NCI-H510A treated with DMSO at 0.1 percent for 48 hours (cell line): ENCODE results near the gene EIF2S1.
"Not testable (repeated sequence)": the region's sequence is repeated elsewhere in the genome, so short reads cannot be mapped to it uniquely, and the experiment has no call there.

ENCODE experiments used
- DNase-seq: peaks from one replicate; lab custom pipeline; 2025; lab: John Stamatoyannopoulos, UW

Gene EIF2S1

DNA sequence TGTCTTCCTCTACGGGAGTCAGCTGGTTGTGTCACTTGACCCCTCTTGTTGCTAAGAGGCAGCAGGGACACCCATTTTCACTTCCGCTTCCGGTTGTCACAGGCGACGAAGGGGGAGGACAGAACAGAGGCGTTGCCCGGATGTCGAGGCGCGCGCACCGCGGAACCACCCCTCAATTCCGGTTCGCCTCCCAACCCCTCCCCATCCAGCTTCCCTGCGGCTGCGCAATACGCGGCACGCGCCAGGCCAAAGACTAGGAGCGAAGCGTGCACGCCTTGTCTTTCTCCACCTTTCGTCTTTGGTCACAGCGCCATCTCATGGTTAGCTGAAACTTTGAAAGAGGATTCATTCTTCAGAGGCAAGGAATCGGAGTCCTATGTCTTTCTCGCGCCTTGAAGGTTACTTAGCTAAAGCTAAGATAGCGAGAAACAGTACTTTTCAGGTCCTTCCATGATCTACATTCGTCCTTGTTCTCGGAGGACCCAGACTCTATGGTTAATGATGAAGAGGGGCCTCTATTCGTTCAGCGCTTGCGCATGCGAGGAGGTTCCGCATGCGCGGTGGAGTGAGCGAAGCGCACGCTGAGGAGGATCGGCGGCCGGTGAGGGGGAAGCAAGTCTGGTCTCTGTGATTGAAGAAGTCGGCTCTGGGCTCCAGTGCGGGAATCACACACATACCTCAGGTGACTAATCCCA is at the start of gene EIF2S1, which contains the start of gene ATP6V1D:
Gene EIF2S1, plus strand, starts transcription at position 554 of the 695 bp plus-strand sequence. CDS start 4,440 bp downstream, outside the sequence.
Gene ATP6V1D, minus strand, starts transcription at position 30 of the 695 bp plus-strand sequence. CDS start 106 bp downstream, outside the sequence.
- peak; percentile 97 for DNase-seq

DNA sequence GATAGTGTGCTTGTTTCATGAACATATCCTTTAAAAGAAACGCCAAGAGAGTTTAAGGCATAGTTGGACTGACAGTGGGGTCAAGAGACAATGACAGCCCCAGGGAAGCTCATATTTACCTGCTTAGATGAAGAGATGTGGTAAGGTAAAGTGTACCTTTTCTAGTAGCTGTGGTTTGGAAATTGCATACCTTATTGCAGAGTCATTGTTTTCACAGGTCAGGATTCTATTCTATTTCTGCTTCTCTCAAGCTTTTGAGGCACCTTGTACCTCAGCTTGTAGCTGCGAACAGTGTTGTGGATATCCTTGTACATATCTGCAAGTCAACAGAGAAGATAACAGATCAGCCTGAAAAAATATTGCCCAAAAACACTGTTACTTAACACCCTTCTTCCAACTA is 48.3 kb upstream of the EIF2S1 start:
- no peak for DNase-seq

DNA sequence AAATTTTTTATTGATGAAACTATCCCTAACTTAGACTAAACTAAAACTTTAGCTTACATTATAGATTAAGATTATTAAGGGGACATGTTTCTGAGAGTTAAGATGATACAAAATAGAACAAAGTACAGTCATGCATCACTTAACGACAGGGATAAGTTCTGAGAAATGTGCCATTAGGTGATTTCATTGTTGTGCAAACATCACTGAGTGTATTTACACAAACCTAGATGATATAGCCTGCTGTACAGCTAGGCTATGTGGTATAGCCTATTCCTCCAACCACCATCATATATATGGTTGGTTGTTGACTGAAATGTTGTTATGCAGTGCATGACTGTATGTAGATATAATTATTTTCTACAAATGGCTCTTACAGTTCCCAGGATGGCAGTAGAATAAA is 47.0 kb upstream of the EIF2S1 start:
- DNase-seq = peak; percentile 21

DNA sequence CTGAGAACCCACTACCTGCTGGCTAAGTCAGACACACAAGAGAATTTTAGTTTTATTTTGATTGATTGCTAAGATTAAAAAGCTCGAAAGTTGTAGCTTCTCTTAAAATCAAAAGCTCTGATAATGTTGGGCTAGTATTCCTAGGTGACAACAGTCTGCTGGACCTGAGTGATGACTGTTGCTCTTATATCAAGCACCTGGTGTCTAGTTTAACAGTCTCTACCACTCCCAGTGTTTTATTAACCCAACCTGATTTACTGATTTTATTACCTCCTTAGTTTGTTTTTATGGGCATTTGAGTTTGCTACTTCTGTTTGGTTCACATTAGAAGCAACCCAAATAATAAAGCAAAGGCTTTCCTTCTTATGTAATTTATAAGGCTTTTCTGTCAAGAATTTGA is 42.3 kb upstream of the EIF2S1 start:
- no peak for DNase-seq

DNA sequence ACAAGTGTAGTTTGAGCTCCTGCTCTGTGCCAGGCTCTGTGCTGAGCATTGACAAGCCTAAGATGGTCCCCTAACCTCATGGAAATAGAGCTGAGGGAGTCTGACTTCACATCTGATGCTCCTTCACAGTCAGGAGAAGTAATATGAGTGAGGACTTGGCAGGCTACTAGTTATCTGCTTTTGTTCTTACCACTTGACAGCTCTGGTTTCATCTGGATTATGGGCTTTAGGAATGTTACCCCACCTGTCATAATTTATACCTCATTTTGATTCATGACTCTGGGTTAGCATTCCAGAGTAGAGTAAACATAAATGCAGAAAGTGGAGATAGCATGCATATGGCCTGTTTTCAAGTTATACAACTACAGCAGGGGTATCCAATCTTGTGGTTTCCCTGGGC is 41.0 kb upstream of the EIF2S1 start:
- DNase-seq = no peak

DNA sequence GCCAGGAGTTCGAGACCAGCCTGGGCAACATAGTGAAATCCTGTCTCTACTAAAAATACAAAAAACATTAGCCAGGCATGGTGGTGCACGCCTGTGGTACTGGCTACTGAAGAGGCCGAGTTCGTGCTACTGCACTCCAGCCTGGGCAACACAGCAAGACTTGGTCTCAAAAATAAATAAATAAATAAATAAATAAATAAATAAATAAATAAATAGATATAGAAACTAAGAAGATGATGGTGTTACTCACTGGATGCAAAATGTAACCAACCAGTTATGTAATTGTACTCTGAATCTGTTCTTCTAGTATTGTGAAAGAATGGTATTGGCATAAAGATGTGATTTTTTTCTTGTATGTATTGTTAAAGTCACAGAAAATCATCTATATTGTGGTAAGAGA is 30.5 kb upstream of the EIF2S1 start:
- not testable (repeated sequence) for DNase-seq

DNA sequence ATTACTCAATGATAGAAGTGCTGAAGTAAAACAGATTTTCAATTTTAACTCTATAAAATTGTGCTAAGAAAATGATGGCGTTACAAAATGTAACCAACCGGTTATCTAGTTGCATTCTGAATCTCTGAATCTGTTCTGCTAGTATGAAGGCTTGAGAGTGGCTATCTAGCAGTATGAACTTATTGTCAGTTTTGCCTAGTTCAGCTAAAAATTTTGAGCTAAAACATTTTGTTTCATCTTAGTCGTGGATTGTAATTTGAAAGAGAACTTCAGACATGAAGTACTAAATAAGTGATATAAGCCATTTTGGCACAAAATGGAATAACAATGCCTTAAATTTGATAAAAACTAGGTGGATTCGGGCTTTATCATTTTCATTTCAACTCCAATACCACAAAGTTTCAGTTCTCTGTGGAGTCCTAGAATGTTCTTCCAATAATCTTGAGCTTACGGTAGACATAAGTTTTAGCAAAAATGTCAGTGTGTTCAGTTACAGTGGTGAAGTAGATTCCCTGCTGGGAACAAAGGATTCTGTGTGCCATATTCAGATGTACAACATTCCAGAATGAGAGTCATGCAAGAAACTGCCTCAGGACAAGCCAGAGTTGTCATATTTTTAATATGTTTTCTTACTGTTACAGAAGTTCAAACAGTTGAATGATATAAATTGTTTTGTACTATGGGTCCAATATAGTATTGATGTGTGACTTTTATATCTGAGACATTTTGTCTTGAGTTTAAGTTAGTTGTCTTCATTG is 28.6 kb upstream of the EIF2S1 start:
- no peak for DNase-seq

DNA sequence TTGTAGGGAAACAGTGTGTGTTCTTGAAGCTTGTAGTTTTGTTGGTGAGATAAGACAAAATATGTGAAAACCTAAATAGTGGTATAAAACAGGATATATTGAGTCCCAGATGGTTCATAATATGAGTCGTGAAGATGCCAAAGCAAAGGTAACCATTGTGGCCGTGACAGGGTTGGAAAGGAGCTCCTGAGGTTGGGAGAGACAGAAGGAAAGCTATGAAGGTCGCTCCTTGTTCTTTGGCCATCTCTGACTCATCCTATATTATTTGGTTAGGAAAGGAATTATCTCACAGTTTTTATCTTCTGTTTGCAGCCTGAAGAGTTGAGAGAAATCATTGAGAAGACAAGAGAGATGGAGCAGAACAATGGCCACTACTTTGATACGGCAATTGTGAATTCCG is 27.7 kb upstream of the EIF2S1 start:
- DNase-seq = no peak

DNA sequence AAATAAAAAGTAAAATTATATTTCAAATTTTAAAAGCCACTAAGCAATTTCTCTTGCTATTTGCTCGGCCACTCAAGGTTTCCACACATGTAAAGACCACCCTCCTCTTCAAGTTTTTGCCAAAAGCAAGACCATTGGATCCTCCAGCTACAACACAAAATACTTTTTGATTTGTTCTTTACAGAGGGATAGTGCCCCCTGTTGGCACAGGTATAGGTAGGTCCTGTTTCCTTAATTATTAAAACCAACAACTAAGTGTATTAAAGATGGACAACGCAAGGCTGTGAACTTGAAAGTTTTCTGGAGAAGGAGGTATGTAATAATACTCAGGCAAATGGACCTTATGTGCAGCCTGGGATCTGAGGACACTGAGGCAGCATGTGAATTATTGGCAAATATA is 24.3 kb upstream of the EIF2S1 start:
- peak; percentile 9 for DNase-seq

DNA sequence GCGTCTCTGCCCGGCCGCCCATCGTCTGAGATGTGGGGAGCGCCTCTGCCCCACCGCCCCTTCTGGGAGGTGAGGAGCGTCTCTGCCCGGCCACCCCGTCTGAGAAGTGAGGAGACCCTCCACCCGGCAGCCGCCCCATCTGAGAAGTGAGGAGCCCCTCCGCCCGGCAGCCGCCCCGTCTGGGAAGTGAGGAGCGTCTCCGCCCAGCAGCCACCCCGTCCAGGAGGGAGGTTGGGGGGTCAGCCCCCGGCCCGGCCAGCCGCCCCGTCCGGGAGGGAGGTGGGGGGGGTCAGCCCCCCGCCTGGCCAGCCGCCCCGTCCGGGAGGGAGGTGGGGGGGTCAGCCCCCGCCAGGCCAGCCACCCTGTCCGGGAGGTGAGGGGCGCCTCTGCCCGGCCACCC is 18.9 kb upstream of the EIF2S1 start:
- not testable (repeated sequence) for DNase-seq

DNA sequence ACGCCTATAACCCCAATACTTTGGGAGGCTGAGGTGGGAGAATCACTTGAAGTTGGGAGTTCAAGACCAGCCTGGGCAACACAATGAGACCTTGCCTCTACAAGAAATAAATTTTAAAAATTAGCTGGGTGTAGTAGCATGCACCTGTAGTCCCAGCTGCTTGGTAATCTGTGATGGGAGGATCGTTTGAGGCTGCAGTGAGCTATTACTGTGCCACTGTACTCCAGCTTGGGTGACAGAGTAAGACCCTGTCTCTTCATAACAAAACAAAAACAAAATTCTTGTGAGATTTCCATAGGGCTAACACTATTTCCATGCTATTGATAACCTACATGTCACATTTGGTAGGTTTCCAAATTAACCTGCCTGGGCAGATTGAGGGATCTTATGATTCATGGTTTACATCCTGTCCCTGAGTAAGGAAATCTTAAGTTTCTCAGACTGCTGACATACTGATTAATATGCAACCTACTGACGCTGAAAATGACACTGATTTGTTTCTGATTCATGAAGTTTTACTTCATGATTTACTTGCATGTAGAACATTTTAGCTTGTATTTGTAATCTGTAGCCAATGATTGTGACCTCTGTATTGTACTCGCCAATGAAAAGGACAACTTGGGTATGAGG is 16.4 kb upstream of the EIF2S1 start:
- no peak for DNase-seq

DNA sequence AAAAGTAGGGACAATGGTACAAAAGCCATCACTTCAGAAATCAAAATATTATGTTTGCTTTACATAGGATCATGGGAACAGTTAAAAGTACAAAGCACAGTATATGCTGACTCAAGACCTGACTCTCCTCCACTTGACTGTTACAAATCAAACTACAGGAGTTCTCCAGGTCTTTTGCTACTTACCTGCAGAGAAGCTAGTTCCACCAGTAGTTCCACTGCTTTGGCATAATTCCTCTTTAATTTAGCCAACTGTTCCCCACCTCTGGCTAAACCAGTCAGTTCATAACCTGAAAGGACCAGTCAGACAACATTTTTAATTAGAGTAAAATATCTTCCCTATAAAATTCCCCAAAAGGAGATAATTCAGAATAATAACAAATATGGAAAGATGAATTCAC is 14.5 kb upstream of the EIF2S1 start:
- DNase-seq = no peak

DNA sequence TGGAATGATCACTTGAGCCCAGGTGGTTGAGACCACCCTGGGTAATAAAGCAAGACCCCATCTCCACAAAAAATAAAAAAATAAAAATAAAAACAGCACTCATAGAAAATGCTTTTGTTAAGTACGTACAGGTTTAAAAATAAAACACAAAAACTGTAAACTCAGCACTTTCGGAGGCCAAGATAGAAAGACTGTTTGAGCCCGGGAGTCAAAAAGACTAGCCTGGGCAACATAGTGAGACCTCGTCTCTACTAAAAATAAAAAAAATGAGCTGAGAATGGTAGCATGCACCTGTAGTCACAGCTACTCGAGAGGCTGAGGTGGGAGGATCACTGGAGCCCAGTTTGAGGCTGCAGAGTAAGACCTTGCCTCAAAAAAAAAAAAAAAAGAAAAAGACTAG is 8.1 kb upstream of the EIF2S1 start:
- DNase-seq = no peak

DNA sequence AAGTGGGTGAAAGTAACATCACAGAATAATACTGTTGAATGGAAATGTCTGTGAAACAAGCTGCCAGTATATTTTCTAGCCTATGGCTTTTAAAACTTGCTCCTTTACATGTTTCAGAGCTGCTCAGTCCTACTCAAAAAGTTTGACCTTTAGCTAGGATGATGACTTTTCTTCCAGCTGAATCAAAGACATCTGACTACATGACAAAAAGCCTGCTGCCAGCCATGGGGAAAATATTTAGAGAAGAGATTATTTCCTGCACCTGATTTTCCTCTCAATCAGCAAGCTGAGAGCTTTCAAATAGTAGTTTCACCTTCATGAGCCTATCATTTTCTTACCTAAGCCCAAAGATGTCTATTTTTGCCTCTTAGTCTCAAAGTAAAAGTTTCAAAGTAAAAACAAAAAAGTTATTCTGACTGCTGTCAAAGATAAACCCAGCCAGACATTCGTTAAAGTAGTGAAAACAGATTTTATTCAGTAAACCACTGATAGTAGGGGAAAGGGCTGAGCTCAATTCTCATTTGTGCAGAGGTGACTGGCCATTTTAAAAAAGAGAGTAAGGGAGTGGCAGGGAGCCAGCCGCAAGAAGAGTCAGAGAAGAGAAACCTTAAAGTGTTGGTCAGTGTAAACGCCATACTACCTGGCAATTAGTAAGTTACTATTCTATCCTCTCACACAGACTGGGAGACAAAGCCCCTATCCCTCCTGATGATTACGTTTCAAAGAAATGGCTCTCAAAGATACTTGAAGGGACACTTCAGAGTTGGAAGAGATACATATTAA is 2.8 kb upstream of the EIF2S1 start:
- DNase-seq = no peak

DNA sequence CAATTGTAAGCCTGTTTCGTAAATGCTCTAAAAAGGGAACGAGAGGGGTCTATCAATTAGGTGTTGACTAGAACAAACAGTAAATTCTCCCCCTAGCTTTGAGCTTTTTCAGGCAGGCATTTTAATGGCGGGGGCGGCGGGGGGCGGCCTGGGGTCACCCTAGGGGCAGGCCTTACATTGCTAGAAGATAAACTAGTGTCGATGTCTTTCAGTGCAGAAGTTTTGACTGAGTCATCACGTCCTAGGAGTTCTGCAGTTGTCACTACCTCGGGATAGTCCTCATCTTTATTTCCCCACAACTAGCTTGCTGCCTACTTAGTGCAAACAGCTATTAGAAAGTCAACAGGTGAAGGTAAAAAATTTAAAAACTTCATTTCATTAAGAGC is 2.2 kb upstream of the EIF2S1 start:
- no peak for DNase-seq

DNA sequence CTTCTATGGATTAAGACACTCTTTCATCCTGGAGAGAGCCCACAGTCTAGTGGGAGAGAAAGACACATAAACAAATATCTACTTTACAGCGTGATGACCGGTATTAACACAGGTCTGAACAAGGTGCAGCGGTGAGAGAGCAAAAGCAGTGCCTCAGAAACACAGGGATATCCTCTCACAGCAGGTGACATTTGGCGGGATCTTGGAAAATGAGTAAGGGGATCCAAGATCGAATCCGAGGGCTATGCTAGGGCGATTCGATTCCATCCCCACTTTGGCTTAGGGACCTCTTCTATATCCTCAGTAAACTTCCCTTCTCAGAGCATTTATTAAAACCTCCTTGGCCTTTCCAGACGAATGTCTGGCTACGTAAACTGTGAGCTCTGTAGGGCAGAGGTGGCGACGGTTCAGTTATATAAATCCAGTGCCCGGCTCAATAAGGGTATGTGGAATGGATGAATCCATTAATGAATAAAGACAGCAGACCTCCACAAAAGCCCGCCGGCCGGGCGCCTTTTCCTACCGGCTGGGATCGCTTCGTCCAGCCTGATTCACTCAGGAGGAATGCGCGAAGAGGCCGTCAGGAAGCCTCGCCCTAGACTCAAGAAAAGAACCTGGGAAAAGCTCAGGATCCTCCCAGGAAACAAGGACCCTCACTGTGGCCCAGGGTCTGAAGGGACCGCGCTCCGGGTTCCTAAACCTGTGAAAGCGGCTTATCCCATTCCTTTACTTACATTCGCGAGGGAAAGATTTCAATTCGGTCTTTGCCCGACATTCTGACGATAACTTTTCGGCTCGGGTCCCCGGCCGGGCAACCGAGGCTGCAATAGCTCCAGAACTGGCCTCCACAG is 979 bp upstream of the EIF2S1 start:
- peak; percentile 13 for DNase-seq

DNA sequence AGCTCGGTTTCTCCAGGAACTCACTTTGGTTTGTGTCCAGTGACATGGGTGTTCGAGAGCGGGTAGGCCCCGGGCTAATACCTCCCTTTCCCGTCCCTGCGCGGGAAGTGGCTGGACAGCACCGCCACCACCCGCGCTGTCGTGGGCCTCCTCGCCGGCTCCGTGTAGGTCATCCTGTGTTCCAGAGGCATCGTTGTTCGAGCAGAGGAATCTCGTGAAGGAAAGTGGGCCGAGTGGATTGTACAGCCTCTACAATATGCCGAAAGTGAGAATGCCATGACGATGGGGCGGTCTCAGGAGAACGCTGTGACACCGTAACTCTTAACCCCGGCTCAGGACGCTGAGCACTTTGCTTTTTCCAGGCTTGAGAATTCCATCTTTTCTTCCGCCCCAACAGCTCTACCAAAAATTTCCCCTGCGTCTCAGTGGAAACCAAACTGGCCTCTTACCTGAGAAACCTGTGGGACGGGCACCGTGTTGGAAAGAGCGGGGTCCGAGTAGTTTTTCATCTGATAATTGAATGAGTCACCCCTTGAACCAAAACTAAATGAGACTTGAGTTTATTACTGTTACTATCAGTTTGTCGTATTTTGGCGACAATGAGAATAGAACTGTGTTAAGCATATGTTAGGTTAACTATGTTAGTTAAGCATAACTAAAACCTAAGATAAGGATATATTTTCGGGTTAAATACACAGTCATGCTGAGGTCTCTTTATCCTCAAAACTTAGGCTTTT is 510 bp downstream of the EIF2S1 start:
- DNase-seq = no peak

DNA sequence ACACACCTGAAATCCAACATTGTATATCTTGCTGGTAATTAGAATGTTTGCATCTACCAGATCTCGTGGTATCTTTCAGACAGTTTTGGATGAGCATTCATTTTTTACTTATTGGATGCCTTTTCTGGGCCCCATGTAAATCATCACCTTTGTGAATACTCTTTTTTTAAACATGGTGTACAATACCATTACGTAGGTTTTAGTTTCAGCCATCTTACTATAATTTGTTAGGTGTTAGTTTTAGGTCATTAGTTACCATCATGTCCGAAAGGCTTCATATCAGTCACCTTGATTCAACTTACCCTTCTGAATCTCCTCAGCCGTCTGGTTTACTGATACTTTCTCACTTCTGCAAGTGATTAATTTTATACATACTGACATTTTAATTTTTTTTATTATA is 5.3 kb downstream of the EIF2S1 start:
- DNase-seq = no peak

DNA sequence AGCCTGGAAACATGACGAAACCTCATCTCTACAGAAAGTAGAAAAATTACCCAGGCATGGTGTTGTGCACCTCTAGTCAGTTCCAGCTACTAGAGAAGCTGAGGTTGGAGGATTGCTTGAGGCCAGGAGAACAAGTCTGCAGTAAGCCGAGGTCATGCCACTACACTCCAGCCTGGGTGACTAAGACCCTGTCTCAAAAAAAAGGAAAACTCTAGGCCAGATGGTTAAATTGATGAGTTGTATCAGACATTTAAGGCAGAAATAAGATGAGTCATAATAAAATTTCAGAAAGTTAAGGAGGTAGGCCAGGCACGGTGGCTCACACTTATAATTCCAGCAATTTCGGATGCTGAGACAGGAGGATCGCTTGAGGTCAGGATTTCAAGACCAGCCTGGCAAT is 10.7 kb downstream of the EIF2S1 start:
- no peak for DNase-seq
